GM23338 (cell line): ENCODE results near the gene FFAR2. TPM values are rescaled to one million over a fixed set of nuclear protein-coding genes. Genes with fewer than 3 reads are reported as not detected.

Source experiments
- ATAC-seq: fragments of 200-7000 bp; cut with Tn5 transposase; 3 replicates; pipeline ENCODE4 v1.9.1; 2020
- DNase-seq: peaks from one replicate; pipeline ENCODE4 v3.0.0-alpha.2; 2015; ENCODE audit warnings: low spot score
- H2AFZ ChIP-seq: fragments of 200-600 bp; sonication (generic); 2 replicates; pipeline ENCODE4 v1.8.0; 2016; ENCODE audit warnings: antibody characterized with exemption, mild to moderate bottlenecking, moderate library complexity
- H3F3A ChIP-seq: fragments of 200-600 bp; sonication (generic); replicated peaks from 2 replicates; pipeline ENCODE4 v1.8.0; 2017; ENCODE audit warnings: antibody characterized with exemption, mixed run types, low read depth
- H3K27ac ChIP-seq: fragments of 200-600 bp; sonication (generic); 2 replicates; pipeline ENCODE4 v1.6.1; 2016; ENCODE audit warnings: low read depth
- H3K27me3 ChIP-seq: fragments of 200-600 bp; sonication (generic); 2 replicates; pipeline ENCODE4 v1.8.0; 2016; ENCODE audit warnings: mild to moderate bottlenecking, mixed run types, moderate library complexity; ENCODE audit not compliant: insufficient read depth
- H3K36me3 ChIP-seq: fragments of 200-600 bp; sonication (generic); 2 replicates; pipeline ENCODE4 v1.8.0; 2016; ENCODE audit warnings: mild to moderate bottlenecking; ENCODE audit not compliant: insufficient read depth
- H3K4me1 ChIP-seq: fragments of 200-600 bp; sonication (generic); 2 replicates; pipeline ENCODE4 v1.8.0; 2016; ENCODE audit warnings: mild to moderate bottlenecking, moderate library complexity; ENCODE audit not compliant: insufficient read depth
- H3K4me2 ChIP-seq: fragments of 200-600 bp; sonication (generic); 2 replicates; pipeline ENCODE4 v1.7.1; 2017; ENCODE audit warnings: mixed run types
- H3K4me3 ChIP-seq: fragments of 200-600 bp; sonication (generic); 2 replicates; pipeline ENCODE4 v1.6.1; 2016; ENCODE audit warnings: mixed run types
- H3K79me2 ChIP-seq: fragments of 200-600 bp; sonication (generic); replicated peaks from 2 replicates; pipeline ENCODE4 v1.8.0; 2017; ENCODE audit warnings: mild to moderate bottlenecking; ENCODE audit not compliant: insufficient read depth
- H3K9me2 ChIP-seq: fragments of 200-600 bp; sonication (generic); 2 replicates; pipeline ENCODE4 v1.8.0; 2017; ENCODE audit not compliant: insufficient read depth
- H4K20me1 ChIP-seq: fragments of 200-600 bp; sonication (generic); replicated peaks from 2 replicates; pipeline ENCODE4 v1.8.0; 2017; ENCODE audit warnings: mild to moderate bottlenecking; ENCODE audit not compliant: insufficient read depth
- H3K27ac Mint-ChIP-seq: 2 replicates; pipeline ENCODE4 v1.8.0; 2020; ENCODE audit warnings: inconsistent platforms, mild to moderate bottlenecking, moderate library complexity, mixed read lengths
- H3K27me3 Mint-ChIP-seq: 3 replicates; pipeline ENCODE4 v1.8.0; 2022; ENCODE audit warnings: low read depth, mild to moderate bottlenecking, moderate library complexity, mixed read lengths, inconsistent platforms; ENCODE audit not compliant: insufficient read depth, poor library complexity
- H3K36me3 Mint-ChIP-seq: 3 replicates; pipeline ENCODE4 v1.8.0; 2021; ENCODE audit warnings: low read depth, mild to moderate bottlenecking, inconsistent platforms, moderate library complexity, mixed read lengths
- H3K4me1 Mint-ChIP-seq: 3 replicates; pipeline ENCODE4 v1.8.0; 2020; ENCODE audit warnings: mild to moderate bottlenecking, inconsistent platforms, mixed read lengths
- H3K4me3 Mint-ChIP-seq: 3 replicates; pipeline ENCODE4 v1.8.0; 2021; ENCODE audit warnings: moderate library complexity, mild to moderate bottlenecking, inconsistent platforms, mixed read lengths
- H3K9me3 Mint-ChIP-seq: 3 replicates; pipeline ENCODE4 v1.8.0; 2020; ENCODE audit warnings: moderate library complexity, mild to moderate bottlenecking, inconsistent platforms, mixed read lengths
- CTCF ChIP-seq, 2 experiments: fragments of 200-600 bp in 1 of 2; sonication (generic) in 1 of 2; conservative IDR thresholded peaks; 2 replicates each; pipeline versions ENCODE4 v1.5.1 to v1.6.1; 2016 to 2017; ENCODE audit warnings: antibody characterized with exemption in 2 of 2, low read depth in 2 of 2, mild to moderate bottlenecking in 2 of 2, moderate library complexity in 1 of 2
- ETS1 ChIP-seq: IDR thresholded peaks from 2 replicates; pipeline ENCODE4 v1.6.1; 2016; ENCODE audit warnings: antibody characterized with exemption
- EZH2phosphoT487 ChIP-seq: fragments of 200-600 bp; sonication (generic); IDR thresholded peaks from one replicate; pipeline ENCODE4 v1.8.1; 2018; ENCODE audit warnings: antibody characterized with exemption; ENCODE audit not compliant: unreplicated experiment
- JUNB ChIP-seq: IDR thresholded peaks from one replicate; pipeline ENCODE4 v1.6.1; 2016; ENCODE audit warnings: antibody characterized with exemption; ENCODE audit not compliant: unreplicated experiment
- POLR2AphosphoS5 ChIP-seq: IDR thresholded peaks from 2 replicates; pipeline ENCODE4 v1.6.1; 2016; ENCODE audit warnings: antibody characterized with exemption, low read depth
- REST ChIP-seq: IDR thresholded peaks from one replicate; pipeline ENCODE4 v1.6.1; 2018; ENCODE audit warnings: antibody characterized with exemption; ENCODE audit not compliant: unreplicated experiment
- ZNF331 ChIP-seq: fragments of 250-450 bp; sonication (Bioruptor Pico); IDR thresholded peaks from 2 replicates; pipeline ENCODE4 v1.5.0; 2020; ENCODE audit warnings: low read depth, mild to moderate bottlenecking, moderate library complexity
- polyA plus RNA-seq: library from polyadenylated mRNA; unstranded; fragments of >200 nt; fragmentation: Nextera tagmentation; extraction: Ambion mirVana; gene quantifications from 2 replicates; pipeline ENCODE4 v1.2.1, GENCODE V29; 2016
- total RNA-seq: library from RNA; depleted of rRNA; stranded (reverse); fragments of >200 nt; shearing (Covaris generic); gene quantifications from 2 replicates; pipeline ENCODE4 v1.2.3, GENCODE V29; 2014
- TF ChIP-seq, protein P1 (sequence below): fragments of 250-450 bp; sonication (Bioruptor Pico); IDR thresholded peaks from 2 replicates; pipeline ENCODE4 v1.5.0; 2020; ENCODE audit warnings: mild to moderate bottlenecking, moderate library complexity

The FFAR2 gene
- total and polyA plus RNA-seq, 2 experiments from 2014 or later, result not detected

- Histone ChIP-seq H3K4me3 (no peak overlapping the region), H3K27ac (no peak overlapping the region), H3K79me2 (no peaks in the 10 kb centered on the region), H3F3A (no peaks in the 10 kb centered on the region), H4K20me1 (no peaks in the 10 kb centered on the region), H3K27me3 (no peaks in the 10 kb centered on the region), H3K4me1 (no peaks in the 10 kb centered on the region), H3K4me2 (no peak overlapping the region), H3K36me3 (no peaks in the 10 kb centered on the region), H2AFZ (no peak overlapping the region), H3K9me2 (no peaks in the 10 kb centered on the region)
- Mint-ChIP-seq H3K4me3 (no peak overlapping the region), H3K9me3 (peaks cover 6% of the 10 kb centered on the region; the same call in 1 of the 3 replicates), H3K27ac (no peak overlapping the region), H3K36me3 (no peaks in the 10 kb centered on the region), H3K27me3 (peaks cover 10% of the 10 kb centered on the region), H3K4me1 (no peaks in the 10 kb centered on the region)
- no peak for ATAC-seq
- no peak for DNase-seq
- TF ChIP-seq ETS1, result no peak
- TF ChIP-seq EZH2phosphoT487, result no peak
- TF ChIP-seq JUNB, result no peak
- TF ChIP-seq ZNF331 (CRISPR knock-in tag), result no peak
- TF ChIP-seq, protein P1, sequence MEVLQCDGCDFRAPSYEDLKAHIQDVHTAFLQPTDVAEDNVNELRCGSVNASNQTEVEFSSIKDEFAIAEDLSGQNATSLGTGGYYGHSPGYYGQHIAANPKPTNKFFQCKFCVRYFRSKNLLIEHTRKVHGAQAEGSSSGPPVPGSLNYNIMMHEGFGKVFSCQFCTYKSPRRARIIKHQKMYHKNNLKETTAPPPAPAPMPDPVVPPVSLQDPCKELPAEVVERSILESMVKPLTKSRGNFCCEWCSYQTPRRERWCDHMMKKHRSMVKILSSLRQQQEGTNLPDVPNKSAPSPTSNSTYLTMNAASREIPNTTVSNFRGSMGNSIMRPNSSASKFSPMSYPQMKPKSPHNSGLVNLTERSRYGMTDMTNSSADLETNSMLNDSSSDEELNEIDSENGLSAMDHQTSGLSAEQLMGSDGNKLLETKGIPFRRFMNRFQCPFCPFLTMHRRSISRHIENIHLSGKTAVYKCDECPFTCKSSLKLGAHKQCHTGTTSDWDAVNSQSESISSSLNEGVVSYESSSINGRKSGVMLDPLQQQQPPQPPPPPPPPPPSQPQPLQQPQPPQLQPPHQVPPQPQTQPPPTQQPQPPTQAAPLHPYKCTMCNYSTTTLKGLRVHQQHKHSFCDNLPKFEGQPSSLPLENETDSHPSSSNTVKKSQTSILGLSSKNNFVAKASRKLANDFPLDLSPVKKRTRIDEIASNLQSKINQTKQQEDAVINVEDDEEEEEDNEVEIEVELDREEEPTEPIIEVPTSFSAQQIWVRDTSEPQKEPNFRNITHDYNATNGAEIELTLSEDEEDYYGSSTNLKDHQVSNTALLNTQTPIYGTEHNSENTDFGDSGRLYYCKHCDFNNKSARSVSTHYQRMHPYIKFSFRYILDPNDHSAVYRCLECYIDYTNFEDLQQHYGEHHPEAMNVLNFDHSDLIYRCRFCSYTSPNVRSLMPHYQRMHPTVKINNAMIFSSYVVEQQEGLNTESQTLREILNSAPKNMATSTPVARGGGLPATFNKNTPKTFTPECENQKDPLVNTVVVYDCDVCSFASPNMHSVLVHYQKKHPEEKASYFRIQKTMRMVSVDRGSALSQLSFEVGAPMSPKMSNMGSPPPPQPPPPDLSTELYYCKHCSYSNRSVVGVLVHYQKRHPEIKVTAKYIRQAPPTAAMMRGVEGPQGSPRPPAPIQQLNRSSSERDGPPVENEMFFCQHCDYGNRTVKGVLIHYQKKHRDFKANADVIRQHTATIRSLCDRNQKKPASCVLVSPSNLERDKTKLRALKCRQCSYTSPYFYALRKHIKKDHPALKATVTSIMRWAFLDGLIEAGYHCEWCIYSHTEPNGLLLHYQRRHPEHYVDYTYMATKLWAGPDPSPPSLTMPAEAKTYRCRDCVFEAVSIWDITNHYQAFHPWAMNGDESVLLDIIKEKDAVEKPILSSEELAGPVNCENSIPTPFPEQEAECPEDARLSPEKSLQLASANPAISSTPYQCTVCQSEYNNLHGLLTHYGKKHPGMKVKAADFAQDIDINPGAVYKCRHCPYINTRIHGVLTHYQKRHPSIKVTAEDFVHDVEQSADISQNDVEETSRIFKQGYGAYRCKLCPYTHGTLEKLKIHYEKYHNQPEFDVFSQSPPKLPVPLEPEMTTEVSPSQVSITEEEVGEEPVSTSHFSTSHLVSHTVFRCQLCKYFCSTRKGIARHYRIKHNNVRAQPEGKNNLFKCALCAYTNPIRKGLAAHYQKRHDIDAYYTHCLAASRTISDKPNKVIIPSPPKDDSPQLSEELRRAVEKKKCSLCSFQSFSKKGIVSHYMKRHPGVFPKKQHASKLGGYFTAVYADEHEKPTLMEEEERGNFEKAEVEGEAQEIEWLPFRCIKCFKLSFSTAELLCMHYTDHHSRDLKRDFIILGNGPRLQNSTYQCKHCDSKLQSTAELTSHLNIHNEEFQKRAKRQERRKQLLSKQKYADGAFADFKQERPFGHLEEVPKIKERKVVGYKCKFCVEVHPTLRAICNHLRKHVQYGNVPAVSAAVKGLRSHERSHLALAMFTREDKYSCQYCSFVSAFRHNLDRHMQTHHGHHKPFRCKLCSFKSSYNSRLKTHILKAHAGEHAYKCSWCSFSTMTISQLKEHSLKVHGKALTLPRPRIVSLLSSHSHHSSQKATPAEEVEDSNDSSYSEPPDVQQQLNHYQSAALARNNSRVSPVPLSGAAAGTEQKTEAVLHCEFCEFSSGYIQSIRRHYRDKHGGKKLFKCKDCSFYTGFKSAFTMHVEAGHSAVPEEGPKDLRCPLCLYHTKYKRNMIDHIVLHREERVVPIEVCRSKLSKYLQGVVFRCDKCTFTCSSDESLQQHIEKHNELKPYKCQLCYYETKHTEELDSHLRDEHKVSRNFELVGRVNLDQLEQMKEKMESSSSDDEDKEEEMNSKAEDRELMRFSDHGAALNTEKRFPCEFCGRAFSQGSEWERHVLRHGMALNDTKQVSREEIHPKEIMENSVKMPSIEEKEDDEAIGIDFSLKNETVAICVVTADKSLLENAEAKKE (CRISPR knock-in tag), result no peak
- TF ChIP-seq CTCF (conservative IDR thresholded peaks at IDR 0.05; ENCODE audit: low read depth in 2 of 2), result no peak
- no peak for TF ChIP-seq POLR2AphosphoS5
- no peak for TF ChIP-seq REST
Measured at GRCh38 chr19:35435896-35436295, 12.2 kb upstream of the FFAR2 start.
